ENCODE results near the gene ATF1. TPM values are rescaled to one million over a fixed set of nuclear protein-coding genes. Genes with fewer than 3 reads are reported as not detected.
A peak's percentile ranks its signal among the peaks of the same experiment; 100 is the strongest.

ATF1 gene
- total and polyA plus RNA-seq, 12 donors: 4.2 to 31.9 (median 23.9) TPM

DNA sequence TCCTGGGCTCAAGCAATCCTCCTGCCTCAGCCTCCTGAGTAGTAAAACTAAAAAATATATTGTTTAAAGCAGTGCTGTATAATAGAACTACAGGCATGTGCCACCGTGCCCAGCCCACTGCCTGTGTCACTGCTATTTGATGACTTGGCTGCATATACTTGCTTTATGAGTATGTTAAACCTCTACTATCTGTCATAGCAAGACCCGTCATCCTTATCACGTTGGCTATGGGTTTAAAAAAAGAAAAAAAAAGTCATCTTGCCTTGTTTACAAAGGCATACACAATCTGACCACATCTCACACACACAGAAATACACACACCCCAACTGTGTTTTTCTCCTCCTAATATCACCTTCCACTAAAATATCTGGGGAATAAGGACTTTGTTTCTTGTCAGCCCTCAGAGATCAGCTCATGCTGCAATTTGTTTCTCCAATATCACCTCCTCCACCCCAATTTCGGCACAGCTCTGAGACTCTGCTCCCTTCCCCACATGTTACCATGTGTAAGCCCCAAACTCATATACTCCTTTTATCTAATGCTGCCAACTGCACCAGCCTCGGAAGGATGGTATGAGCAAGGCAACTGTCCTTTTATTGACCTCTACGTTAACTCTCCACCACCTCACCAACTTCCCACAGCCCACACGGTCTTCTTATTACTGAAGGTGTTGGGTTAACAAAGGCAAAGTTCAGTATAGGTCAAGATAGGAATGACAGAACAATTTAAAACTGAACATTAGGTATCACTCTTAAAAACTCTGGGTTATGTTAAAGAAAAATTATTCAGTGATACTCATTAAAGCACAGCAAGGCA is 78.0 kb downstream of the ATF1 start:
- DNase-seq (no peak), ATAC-seq (no peak)
- TF ChIP-seq, protein P1, sequence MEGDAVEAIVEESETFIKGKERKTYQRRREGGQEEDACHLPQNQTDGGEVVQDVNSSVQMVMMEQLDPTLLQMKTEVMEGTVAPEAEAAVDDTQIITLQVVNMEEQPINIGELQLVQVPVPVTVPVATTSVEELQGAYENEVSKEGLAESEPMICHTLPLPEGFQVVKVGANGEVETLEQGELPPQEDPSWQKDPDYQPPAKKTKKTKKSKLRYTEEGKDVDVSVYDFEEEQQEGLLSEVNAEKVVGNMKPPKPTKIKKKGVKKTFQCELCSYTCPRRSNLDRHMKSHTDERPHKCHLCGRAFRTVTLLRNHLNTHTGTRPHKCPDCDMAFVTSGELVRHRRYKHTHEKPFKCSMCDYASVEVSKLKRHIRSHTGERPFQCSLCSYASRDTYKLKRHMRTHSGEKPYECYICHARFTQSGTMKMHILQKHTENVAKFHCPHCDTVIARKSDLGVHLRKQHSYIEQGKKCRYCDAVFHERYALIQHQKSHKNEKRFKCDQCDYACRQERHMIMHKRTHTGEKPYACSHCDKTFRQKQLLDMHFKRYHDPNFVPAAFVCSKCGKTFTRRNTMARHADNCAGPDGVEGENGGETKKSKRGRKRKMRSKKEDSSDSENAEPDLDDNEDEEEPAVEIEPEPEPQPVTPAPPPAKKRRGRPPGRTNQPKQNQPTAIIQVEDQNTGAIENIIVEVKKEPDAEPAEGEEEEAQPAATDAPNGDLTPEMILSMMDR (IDR thresholded peaks at IDR 0.05): no peak
- H3K27ac ChIP-seq: no peak overlapping the region
- H3K36me3 ChIP-seq: no peaks in the 10 kb centered on the region
- no peak overlapping the region for H3K4me3 ChIP-seq
- peaks cover 0 to 9% (median 0%) of the 10 kb centered on the region in 9 donors for H3K4me1 ChIP-seq
- H3K9me3 ChIP-seq: peaks cover 0 to 11% (median 7%) of the 10 kb centered on the region in 11 donors
- H3K27me3 ChIP-seq: peaks cover 0 to 16% (median 6%) of the 10 kb centered on the region in 7 donors
- 50 to 55% methylated on average over 7 of the region's 7 CpGs for WGBS, 2 donors
- intact Hi-C loops (cut with DNase I): loop anchor here in 1 of 10 donors (10.0 kb wide), 1 partner anchor 123 kb away; no protein-coding TSS in a partner anchor

DNA sequence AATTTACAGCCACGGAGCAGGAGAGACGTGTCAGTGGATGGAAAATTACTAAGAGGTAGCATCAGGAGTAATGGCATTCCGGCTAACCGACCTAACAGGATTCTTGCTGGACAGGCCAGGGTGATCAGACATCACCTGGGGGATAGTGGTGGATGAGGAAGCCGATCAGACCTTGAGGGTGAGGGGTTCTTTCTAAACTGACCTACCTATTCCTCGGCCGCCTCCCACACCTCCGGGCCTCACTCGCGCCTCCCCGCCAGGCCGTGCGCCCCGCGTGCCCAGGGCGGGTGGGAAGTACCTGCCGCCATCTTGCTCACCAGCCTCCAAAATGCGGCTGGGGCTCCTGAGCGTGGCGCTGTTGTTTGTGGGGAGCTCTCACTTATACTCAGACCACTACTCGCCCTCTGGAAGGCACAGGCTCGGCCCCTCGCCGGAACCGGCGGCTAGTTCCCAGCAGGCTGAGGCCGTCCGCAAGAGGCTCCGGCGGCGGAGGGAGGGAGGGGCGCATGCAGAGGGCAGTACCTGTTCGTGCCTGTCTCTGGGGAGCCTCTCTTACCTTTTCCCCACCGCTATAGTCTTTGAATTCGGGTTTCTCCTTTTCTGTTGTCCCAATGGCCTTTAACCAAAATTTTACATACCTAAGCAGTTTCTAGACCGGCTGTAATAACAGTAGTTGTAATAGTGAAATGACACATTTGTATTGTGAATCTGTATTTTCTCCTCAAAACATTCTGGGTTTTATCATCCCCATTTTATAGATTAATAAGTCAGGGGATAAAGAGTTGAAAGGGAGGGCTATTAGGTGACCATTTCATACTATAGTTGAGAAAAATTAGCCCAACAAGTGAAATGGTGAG is 79.0 kb downstream of the ATF1 start, which contains the start of gene TMPRSS12:
Gene TMPRSS12, plus strand, starts transcription at position 290 of the 857 bp plus-strand sequence. Its CDS starts 39 bp downstream, at position 329.
- 27 to 29% methylated on average over 36 of the region's 36 CpGs for WGBS, 2 donors
- H3K9me3 ChIP-seq: peaks cover 0 to 11% (median 7%) of the 10 kb centered on the region in 11 donors
- DNase-seq (peak in 1 of 2 donors; percentile 16), ATAC-seq (peak in 6 of 8 donors; percentile 12 to 64 (median 44))
- H3K4me3 ChIP-seq: peak within 1 kb of the TSS in 8 of 10 donors; percentile 22 to 49 (median 36)
- H3K36me3 ChIP-seq: no peaks in the 10 kb centered on the region
- H3K27me3 ChIP-seq: peaks cover 0 to 16% (median 6%) of the 10 kb centered on the region in 7 donors
- intact Hi-C loops (cut with DNase I): loop anchor here in 1 of 10 donors (10.0 kb wide), 1 partner anchor 122 kb away; no protein-coding TSS in a partner anchor
- H3K27ac ChIP-seq: no peak within 1 kb of the TSS
- H3K4me1 ChIP-seq: peaks cover 0 to 9% (median 0%) of the 10 kb centered on the region in 9 donors
- TF ChIP-seq, protein P1 (IDR thresholded peaks at IDR 0.05): peak in 1 of 9 donors; percentile 31

DNA sequence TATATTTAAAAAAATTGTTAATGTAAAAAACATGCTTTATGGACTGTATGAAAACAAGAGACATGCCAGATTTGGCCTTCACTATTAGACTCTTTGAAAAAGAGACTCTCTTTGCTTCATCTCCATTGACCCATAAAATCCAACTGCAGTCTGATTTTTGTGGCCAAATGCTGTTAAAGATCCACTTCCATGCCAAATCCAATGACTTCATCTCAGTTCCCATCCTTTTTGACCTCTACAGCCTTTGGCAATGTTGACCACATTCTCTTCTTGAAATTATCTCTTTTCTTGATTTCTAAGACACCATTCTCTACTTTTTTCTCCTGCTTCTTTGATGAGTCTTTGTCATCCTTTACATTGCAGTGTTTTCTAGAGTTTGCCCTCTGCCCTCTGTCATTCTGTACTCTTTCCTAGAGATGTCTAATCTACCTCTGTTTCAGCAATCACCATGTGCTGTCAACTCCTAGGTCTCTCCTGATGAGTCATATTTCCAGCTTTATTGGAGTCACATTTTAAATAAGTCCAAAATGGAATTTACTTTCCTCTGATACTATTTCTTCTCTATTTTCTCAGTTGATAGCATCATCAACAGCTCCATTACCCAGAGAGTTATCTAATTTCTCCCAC is 81.2 kb downstream of the ATF1 start:
- Histone ChIP-seq H3K27me3 (peaks cover 0 to 16% (median 6%) of the 10 kb centered on the region in 7 donors), H3K4me3 (no peak overlapping the region), H3K9me3 (peaks cover 0 to 11% (median 7%) of the 10 kb centered on the region in 11 donors), H3K4me1 (peaks cover 0 to 9% (median 5%) of the 10 kb centered on the region in 9 donors), H3K36me3 (no peaks in the 10 kb centered on the region), H3K27ac (no peak overlapping the region)
- DNase-seq (no peak), ATAC-seq (no peak)
- intact Hi-C loops (cut with DNase I): loop anchor here in 1 of 10 donors (10.0 kb wide), 1 partner anchor 120 kb away; no protein-coding TSS in a partner anchor
- TF ChIP-seq, protein P1 (IDR thresholded peaks at IDR 0.05): no peak

Measured in heart right ventricle (tissue), 16 donors.